Retinal pigment epithelial cell (primary cell): Measurements from ENCODE around the gene BAZ1B.
"Not testable (repeated sequence)": the region's sequence is repeated elsewhere in the genome, so short reads cannot be mapped to it uniquely, and the experiment has no call there.

ENCODE experiments used
- DNase-seq: peaks from one replicate; pipeline ENCODE4 v3.0.0-alpha.2; 2010; ENCODE audit warnings: low read depth
- H3K4me3 ChIP-seq: 2 replicates; pipeline ENCODE4 v1.5.1; 2011; ENCODE audit warnings: mild to moderate bottlenecking, low read length, control low read depth, moderate library complexity
- TF ChIP-seq, protein P1 (sequence below): conservative IDR thresholded peaks from 2 replicates; pipeline ENCODE4 v1.5.1; 2011; ENCODE audit warnings: low read depth, low read length, control low read depth, inconsistent platforms

BAZ1B gene

GRCh38 chr7:73503229-73503628, 18.9 kb downstream of the BAZ1B start:
- DNase-seq = no peak
- H3K4me3 ChIP-seq = no peak overlapping the region
- TF ChIP-seq, protein P1, sequence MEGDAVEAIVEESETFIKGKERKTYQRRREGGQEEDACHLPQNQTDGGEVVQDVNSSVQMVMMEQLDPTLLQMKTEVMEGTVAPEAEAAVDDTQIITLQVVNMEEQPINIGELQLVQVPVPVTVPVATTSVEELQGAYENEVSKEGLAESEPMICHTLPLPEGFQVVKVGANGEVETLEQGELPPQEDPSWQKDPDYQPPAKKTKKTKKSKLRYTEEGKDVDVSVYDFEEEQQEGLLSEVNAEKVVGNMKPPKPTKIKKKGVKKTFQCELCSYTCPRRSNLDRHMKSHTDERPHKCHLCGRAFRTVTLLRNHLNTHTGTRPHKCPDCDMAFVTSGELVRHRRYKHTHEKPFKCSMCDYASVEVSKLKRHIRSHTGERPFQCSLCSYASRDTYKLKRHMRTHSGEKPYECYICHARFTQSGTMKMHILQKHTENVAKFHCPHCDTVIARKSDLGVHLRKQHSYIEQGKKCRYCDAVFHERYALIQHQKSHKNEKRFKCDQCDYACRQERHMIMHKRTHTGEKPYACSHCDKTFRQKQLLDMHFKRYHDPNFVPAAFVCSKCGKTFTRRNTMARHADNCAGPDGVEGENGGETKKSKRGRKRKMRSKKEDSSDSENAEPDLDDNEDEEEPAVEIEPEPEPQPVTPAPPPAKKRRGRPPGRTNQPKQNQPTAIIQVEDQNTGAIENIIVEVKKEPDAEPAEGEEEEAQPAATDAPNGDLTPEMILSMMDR = no peak

GRCh38 chr7:73496626-73497025, 25.5 kb downstream of the BAZ1B start:
- no peak for DNase-seq
- no peak overlapping the region for H3K4me3 ChIP-seq
- TF ChIP-seq, protein P1 = no peak

GRCh38 chr7:73495507-73495906, 26.6 kb downstream of the BAZ1B start:
- not testable (repeated sequence) for DNase-seq, H3K4me3 ChIP-seq

DNA sequence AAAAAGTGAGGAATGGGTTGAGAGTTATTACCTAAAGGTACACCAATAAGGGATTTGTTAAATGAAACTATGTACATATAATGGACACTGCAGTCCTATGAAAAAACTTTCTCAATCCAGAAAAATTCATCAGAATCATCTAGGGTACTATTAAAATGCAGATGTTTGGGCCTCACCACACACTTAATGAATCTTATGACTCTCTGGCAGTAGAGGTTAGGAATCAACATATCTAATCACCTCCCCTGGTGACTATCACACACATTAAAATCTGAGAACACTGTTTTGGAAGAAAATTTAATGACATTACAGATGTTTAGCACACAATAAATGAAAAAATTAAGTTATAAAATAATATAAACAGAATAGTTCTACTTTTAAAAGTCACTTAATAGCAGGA, 32.1 kb downstream of the BAZ1B start:
- DNase-seq = no peak
- H3K4me3 ChIP-seq = no peak overlapping the region
- TF ChIP-seq, protein P1 = no peak

DNA sequence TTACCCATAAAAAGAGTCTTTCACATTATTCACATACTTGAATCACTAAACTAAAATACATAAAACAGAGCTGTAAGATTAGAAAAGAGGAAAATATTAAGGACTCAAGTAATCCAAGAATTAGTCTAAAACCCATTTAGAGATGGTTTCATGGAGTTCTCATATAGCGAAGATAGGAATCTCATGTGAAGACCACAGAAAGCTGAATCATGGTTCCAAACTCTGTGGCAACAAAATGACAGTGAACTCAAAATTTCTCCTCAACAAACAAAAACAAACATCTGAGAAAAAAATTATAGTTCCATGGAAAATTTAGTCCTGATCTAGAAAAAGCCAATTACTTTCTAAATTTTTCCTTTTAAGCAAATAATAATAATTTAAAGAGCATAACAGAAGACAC, 34.6 kb downstream of the BAZ1B start:
- DNase-seq = no peak
- TF ChIP-seq, protein P1 = no peak
- H3K4me3 ChIP-seq = no peak overlapping the region

GRCh38 chr7:73483171-73483570, 38.9 kb downstream of the BAZ1B start:
- no peak overlapping the region for H3K4me3 ChIP-seq
- TF ChIP-seq, protein P1 = no peak
- DNase-seq = no peak

DNA sequence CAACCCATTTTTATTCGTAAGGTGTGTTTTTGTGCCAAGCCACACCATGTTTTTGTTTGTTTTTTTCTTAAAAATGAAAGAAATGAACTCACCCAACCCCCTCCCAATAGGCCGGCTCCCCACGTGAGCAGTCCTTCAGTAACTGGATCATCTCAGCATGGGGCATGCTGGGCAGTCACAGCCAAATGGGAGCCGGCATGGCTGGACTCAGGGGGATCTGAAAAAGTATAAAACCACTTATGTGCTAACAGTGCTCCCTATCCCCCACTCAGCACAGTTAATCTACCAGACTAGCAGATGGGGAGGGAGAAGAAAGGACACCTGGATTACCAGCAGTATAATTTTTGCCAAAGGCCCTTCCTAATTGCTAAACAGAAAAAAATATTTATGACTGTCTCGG, 39.3 kb downstream of the BAZ1B start:
- H3K4me3 ChIP-seq = no peak overlapping the region
- TF ChIP-seq, protein P1 = no peak

DNA sequence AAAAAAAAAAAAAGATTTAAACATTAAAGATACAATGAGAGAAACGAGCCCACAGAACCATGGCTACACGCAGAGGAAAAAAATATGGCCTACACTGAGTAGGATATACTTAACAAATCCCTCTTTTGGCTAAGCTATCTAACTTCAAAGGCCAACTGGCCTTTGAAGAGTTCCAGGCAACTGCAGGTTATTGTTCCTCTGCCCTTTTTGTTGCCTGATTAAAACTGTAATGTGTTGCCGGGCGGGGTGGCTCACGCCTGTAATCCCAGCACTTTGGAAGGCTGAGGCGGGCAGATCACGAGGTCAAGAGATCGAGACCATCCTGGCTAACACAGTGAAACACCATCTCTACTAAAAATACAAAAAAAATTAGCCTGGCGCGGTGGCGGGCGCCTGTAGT, 40.6 kb downstream of the BAZ1B start:
- DNase-seq, H3K4me3 ChIP-seq: not testable (repeated sequence)

More for the DNA sequence above, 39.3 kb downstream of the BAZ1B start:
- DNase-seq = no peak
